SK-N-SH (cell line): ENCODE results near the gene LY6G6D.

ENCODE experiments used
- EP300 ChIP-seq, 2 experiments: IDR thresholded peaks; 2 replicates each; pipeline versions ENCODE4 v1.4.0 to v1.6.1; 2012; ENCODE audit warnings: borderline replicate concordance in 1 of 2, low read depth in 1 of 2, low read length in 1 of 2
- GABPA ChIP-seq: IDR thresholded peaks from 2 replicates; pipeline ENCODE4 v1.4.0; 2012; ENCODE audit warnings: low read depth, mild to moderate bottlenecking
- JUND ChIP-seq: IDR thresholded peaks from 2 replicates; pipeline ENCODE4 v1.4.0; 2012
- NRF1 ChIP-seq: IDR thresholded peaks from 2 replicates; pipeline ENCODE4 v1.6.1; 2012; ENCODE audit warnings: low read depth, mild to moderate bottlenecking, low read length
- RFX5 ChIP-seq: IDR thresholded peaks from 2 replicates; pipeline ENCODE4 v1.6.1; 2012; ENCODE audit warnings: mild to moderate bottlenecking, improper control_type of control experiment, low read length
- SIN3A ChIP-seq: IDR thresholded peaks from 2 replicates; pipeline ENCODE4 v1.6.1; 2012; ENCODE audit warnings: low read depth, mild to moderate bottlenecking, low read length, moderate library complexity, borderline replicate concordance
- TAF1 ChIP-seq: IDR thresholded peaks from 2 replicates; pipeline ENCODE4 v1.6.1; 2012; ENCODE audit warnings: low read depth, mild to moderate bottlenecking, low read length, moderate library complexity, borderline replicate concordance
- YY1 ChIP-seq: IDR thresholded peaks from 2 replicates; pipeline ENCODE4 v1.4.0; 2012; ENCODE audit warnings: low read depth, mild to moderate bottlenecking
- TF ChIP-seq, protein P1 (sequence below): fragments of 200-600 bp; sonication (generic); IDR thresholded peaks from 2 replicates; pipeline ENCODE4 v1.6.1; 2017; ENCODE audit warnings: antibody characterized with exemption, mild to moderate bottlenecking, moderate library complexity
- TF ChIP-seq, protein P2 (sequence below): fragments of 150-350 bp; IDR thresholded peaks from 2 replicates; pipeline ENCODE4 v1.6.1; 2017; ENCODE audit warnings: antibody characterized with exemption, low read length, low read depth, borderline replicate concordance
- TF ChIP-seq, protein P3 (sequence below): IDR thresholded peaks from 2 replicates; pipeline ENCODE4 v1.4.0; 2012; ENCODE audit warnings: low read depth, borderline replicate concordance
- TF ChIP-seq, protein P4 (sequence below): IDR thresholded peaks from 2 replicates; pipeline ENCODE4 v1.4.0; 2012; ENCODE audit warnings: low read depth, borderline replicate concordance

DNA sequence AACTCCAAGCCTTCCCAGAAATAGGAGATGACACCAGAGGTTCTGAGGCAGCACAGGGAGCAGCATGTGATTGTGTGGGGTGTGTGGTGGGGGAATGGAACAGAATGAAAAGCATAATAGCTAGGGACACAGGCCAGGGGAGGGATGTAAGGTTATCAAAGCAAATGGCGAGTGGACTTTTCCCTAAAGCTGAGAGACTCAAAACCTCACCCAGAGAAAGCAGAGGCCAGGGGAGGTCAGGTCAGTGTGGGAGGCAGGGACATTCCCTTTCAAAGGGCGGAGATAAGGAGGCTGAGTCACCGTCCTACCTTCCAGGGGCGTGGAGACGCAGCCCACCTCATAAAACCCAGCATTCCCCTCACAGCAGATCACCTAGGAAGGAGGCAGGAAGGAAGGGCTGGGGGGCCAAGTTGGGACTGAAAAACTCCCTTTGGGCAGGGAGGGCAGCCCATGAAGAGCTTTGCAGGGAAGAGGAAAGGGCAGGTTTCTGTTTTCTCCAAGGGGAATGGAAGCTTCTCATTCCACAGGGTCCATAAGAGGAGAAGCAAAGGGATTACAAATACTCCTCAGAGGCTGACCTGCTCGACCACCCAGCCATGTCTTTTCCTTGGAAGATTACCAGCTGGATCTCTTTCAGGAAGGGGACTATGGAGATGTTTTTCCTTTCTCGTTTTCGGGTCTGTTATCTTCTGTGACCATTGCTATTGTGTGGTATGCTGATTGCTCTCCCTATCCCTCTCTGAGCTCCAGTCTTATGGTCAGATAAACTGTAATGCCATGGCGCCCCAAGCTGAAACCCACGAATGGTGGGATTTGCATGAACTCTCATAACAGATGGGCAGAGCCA lies 24.7 kb upstream of the LY6G6D start:
- TF ChIP-seq, protein P1, sequence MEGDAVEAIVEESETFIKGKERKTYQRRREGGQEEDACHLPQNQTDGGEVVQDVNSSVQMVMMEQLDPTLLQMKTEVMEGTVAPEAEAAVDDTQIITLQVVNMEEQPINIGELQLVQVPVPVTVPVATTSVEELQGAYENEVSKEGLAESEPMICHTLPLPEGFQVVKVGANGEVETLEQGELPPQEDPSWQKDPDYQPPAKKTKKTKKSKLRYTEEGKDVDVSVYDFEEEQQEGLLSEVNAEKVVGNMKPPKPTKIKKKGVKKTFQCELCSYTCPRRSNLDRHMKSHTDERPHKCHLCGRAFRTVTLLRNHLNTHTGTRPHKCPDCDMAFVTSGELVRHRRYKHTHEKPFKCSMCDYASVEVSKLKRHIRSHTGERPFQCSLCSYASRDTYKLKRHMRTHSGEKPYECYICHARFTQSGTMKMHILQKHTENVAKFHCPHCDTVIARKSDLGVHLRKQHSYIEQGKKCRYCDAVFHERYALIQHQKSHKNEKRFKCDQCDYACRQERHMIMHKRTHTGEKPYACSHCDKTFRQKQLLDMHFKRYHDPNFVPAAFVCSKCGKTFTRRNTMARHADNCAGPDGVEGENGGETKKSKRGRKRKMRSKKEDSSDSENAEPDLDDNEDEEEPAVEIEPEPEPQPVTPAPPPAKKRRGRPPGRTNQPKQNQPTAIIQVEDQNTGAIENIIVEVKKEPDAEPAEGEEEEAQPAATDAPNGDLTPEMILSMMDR = no peak
- TF ChIP-seq, protein P2, sequence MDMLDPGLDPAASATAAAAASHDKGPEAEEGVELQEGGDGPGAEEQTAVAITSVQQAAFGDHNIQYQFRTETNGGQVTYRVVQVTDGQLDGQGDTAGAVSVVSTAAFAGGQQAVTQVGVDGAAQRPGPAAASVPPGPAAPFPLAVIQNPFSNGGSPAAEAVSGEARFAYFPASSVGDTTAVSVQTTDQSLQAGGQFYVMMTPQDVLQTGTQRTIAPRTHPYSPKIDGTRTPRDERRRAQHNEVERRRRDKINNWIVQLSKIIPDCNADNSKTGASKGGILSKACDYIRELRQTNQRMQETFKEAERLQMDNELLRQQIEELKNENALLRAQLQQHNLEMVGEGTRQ = no peak
- TF ChIP-seq YY1 (no peak), RFX5 (no peak), JUND (no peak), GABPA (no peak), TAF1 (no peak), SIN3A (no peak), EP300 (IDR thresholded peaks at IDR 0.05; ENCODE audit: borderline replicate concordance in 1 of 2, low read depth in 1 of 2, low read length in 1 of 2) (no peak), NRF1 (no peak)
- TF ChIP-seq, protein P3, sequence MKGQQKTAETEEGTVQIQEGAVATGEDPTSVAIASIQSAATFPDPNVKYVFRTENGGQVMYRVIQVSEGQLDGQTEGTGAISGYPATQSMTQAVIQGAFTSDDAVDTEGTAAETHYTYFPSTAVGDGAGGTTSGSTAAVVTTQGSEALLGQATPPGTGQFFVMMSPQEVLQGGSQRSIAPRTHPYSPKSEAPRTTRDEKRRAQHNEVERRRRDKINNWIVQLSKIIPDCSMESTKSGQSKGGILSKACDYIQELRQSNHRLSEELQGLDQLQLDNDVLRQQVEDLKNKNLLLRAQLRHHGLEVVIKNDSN = no peak
- TF ChIP-seq, protein P4, sequence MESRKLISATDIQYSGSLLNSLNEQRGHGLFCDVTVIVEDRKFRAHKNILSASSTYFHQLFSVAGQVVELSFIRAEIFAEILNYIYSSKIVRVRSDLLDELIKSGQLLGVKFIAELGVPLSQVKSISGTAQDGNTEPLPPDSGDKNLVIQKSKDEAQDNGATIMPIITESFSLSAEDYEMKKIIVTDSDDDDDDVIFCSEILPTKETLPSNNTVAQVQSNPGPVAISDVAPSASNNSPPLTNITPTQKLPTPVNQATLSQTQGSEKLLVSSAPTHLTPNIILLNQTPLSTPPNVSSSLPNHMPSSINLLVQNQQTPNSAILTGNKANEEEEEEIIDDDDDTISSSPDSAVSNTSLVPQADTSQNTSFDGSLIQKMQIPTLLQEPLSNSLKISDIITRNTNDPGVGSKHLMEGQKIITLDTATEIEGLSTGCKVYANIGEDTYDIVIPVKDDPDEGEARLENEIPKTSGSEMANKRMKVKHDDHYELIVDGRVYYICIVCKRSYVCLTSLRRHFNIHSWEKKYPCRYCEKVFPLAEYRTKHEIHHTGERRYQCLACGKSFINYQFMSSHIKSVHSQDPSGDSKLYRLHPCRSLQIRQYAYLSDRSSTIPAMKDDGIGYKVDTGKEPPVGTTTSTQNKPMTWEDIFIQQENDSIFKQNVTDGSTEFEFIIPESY = no peak
